Activated CD4-positive, alpha-beta T cell treated with anti-CD3 and anti-CD28 coated beads, Interleukin-2, amount 10 ng/mL, durations not matched to agents 7 days and 5 days (primary cell): ENCODE measurements around the gene C15orf61. TPM values are rescaled to one million over a fixed set of nuclear protein-coding genes. Genes with fewer than 3 reads are reported as not detected.

Source experiments
- CTCF ChIA-PET: fragments of 350-600 bp; sonication (Branson Sonifier 250); formaldehyde crosslinking; loops from one replicate; lab custom pipeline; 2021; ENCODE audit warnings: antibody characterized with exemption; lab: Charles Lee
- POLR2A ChIA-PET: fragments of 350-600 bp; sonication (Branson Sonifier 250); formaldehyde crosslinking; loops from one replicate; lab custom pipeline; 2021; ENCODE audit warnings: antibody characterized with exemption; lab: Charles Lee
- DNase-seq: peaks from one replicate; pipeline ENCODE4 v3.0.0-alpha.2; 2020
- H3K27ac Mint-ChIP-seq: one replicate; pipeline ENCODE4 v1.8.0; 2021; ENCODE audit warnings: mild to moderate bottlenecking, moderate library complexity, mixed read lengths
- H3K27me3 Mint-ChIP-seq: one replicate; pipeline ENCODE4 v1.8.0; 2021; ENCODE audit warnings: mixed read lengths
- H3K36me3 Mint-ChIP-seq: one replicate; pipeline ENCODE4 v1.8.0; 2021; ENCODE audit warnings: low read depth, mixed read lengths
- H3K4me1 Mint-ChIP-seq: one replicate; pipeline ENCODE4 v1.8.0; 2021; ENCODE audit warnings: mixed read lengths
- H3K4me3 Mint-ChIP-seq: one replicate; pipeline ENCODE4 v1.8.0; 2021; ENCODE audit warnings: mild to moderate bottlenecking, moderate library complexity, mixed read lengths
- H3K9me3 Mint-ChIP-seq: one replicate; pipeline ENCODE4 v1.8.0; 2021; ENCODE audit warnings: mixed read lengths
- total RNA-seq, 2 experiments: library from RNA; stranded (reverse); gene quantifications; one replicate each; pipeline ENCODE4 v1.2.3, GENCODE V29; 2021

The C15orf61 gene
- total RNA-seq, 2 experiments from 2014 or later: 4.2 TPM

DNA sequence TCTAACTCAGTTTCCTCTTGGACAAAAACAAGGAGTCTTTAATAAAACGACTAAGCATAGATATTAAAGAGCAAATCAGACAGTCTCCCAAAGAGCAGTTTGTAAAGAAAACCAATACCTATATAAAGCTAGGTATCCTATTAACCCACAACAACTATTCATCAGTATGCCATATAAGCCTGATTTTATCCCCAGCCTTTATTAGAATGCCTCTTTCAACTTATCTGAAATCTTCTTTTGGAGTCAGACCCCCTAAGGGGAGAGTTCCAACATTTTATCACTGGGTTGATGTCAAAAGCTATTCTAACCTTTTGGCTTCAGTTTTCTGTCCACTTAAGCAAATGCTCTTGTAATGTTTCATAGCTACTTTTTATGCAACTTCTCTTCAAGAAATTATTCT is 39.4 kb downstream of the C15orf61 start:
- POLR2A ChIA-PET: no interaction called here
- H3K27me3 Mint-ChIP-seq: no peaks in the 10 kb centered on the region
- H3K36me3 Mint-ChIP-seq: peaks cover 45% of the 10 kb centered on the region
- no peak overlapping the region for H3K27ac Mint-ChIP-seq
- peaks cover 4% of the 10 kb centered on the region for H3K9me3 Mint-ChIP-seq
- DNase-seq: no peak
- no peak overlapping the region for H3K4me3 Mint-ChIP-seq
- peaks cover 16% of the 10 kb centered on the region for H3K4me1 Mint-ChIP-seq
- CTCF ChIA-PET: interaction anchor here (1.0 to 1.3 kb wide), 3 partner anchors 11 to 78 kb away, joined by 3 read pairs; partner anchors contain the start of gene MAP2K5

DNA sequence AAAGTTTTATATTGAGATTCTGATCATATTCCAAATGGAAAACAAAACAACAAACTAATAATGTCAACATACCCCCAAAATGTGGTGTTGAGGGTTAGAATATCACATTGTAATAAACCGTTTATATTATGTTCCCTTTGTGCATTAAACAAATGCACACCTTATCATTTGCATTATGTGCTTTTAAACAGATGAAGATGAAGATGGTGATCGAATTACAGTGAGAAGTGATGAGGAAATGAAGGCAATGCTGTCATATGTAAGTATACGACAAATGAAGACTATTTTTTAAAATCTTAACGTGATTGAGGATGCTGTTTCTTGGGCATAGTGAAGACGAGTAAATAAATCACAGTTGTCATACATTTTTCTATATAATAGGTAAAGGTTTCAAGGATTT is 42.2 kb downstream of the C15orf61 start:
- CTCF ChIA-PET: no interaction called here

DNA sequence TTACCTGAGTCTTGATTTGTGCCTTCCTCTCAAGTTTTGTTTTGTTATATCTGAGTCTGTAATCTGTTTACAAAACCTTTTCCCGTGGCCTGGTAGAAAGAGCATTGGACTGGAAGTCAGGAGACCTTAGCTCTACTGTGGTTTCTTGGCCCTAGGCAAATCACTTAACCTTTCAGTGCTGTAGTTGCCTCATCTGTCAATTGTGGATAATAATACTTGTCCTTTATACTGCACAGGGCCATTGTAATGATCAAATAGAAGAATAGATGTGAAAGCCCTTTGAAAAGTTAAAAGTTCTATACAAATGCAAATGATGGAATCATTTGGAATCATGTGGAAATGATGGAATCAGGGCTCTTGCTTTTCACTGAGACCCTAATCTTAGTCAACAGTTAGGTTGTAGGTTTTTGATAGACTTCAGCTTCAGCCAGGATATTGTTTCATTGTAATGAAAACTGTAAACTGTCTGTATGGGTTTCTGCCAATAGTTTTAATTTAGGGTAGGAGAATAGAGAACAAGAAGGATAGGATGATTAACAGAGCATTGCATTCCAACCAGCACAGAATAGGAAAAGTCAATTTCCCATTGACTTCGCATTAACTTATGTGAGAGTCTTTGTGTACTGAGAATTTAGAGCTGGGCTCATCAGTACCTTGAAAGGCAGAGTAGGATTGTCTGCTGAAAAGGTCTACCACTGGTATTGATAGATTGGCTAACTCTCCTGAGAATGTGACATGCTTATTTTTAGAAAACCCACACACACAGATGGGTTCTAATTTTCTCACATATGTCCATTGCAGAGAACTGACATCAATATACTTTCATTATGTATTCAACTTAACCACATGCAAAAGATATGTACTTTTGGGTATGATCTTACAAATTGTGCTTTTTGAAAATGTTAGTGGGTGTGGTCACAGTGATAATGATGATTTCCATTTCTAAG is 43.4 kb downstream of the C15orf61 start:
- Mint-ChIP-seq H3K36me3 (peaks cover 23% of the 10 kb centered on the region), H3K9me3 (no peaks in the 10 kb centered on the region), H3K4me3 (no peak overlapping the region), H3K4me1 (peaks cover 15% of the 10 kb centered on the region), H3K27me3 (no peaks in the 10 kb centered on the region), H3K27ac (no peak overlapping the region)
- CTCF ChIA-PET: no interaction called here
- DNase-seq: no peak
- POLR2A ChIA-PET: no interaction called here

More for the DNA sequence above, 42.2 kb downstream of the C15orf61 start:
- Mint-ChIP-seq H3K9me3 (peaks cover 4% of the 10 kb centered on the region), H3K27ac (no peak overlapping the region), H3K4me1 (peaks cover 15% of the 10 kb centered on the region), H3K36me3 (peaks cover 31% of the 10 kb centered on the region), H3K4me3 (no peak overlapping the region), H3K27me3 (no peaks in the 10 kb centered on the region)
- DNase-seq: no peak
- POLR2A ChIA-PET: no interaction called here

DNA sequence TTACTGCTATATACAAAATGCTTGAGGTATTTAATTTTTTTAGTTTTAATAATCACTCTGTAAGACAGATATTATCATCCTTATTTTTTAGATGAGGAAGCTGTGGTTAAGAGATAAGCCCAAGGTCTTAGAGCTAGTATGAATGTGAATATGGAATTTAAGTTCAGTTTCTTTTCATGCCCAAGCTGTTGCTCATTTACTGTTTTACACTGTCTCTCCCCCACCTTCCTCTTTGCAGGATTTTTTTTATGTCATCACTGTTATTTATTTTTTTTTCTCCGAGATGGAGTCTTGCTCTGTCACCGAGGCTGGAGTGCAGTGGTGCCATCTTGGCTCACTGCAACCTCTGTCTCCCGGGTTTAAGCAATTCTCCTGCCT is 44.0 kb downstream of the C15orf61 start:
- H3K9me3 Mint-ChIP-seq: no peaks in the 10 kb centered on the region
- peaks cover 18% of the 10 kb centered on the region for H3K36me3 Mint-ChIP-seq
- H3K27ac Mint-ChIP-seq: peak overlapping the region; percentile 68
- no peak for DNase-seq
- H3K27me3 Mint-ChIP-seq: no peaks in the 10 kb centered on the region
- ChIA-PET CTCF (no interaction called here), POLR2A (no interaction called here)
- H3K4me3 Mint-ChIP-seq: no peak overlapping the region
- H3K4me1 Mint-ChIP-seq: peaks cover 15% of the 10 kb centered on the region

DNA sequence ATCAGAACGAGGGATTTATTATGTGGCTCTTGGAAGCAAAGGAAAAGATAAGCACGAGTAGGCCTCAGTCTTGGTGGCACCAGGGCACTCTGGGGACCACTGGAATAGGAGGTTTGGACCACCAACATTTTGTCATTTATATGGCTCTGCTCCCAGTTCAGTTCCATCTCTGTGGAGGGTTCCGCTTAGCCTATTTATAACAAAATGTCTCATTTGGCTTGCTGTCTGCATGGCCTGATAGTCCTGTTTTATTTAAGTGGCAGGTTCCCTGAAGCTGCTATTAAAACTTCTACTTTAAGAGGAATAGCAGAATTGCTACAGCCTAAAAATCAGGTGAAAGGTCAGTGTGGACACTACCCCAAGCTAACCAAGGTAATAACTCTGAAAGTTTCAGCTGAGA is 48.7 kb downstream of the C15orf61 start:
- CTCF ChIA-PET: interaction anchor here (0.6 kb wide), 1 partner anchor 990 kb away, joined by 3 read pairs; no protein-coding TSS in a partner anchor
- Mint-ChIP-seq H3K9me3 (no peaks in the 10 kb centered on the region), H3K27me3 (no peaks in the 10 kb centered on the region), H3K4me3 (no peak overlapping the region), H3K4me1 (peaks cover 7% of the 10 kb centered on the region), H3K36me3 (peaks cover 10% of the 10 kb centered on the region), H3K27ac (no peak overlapping the region)
- DNase-seq: no peak
- POLR2A ChIA-PET: no interaction called here

DNA sequence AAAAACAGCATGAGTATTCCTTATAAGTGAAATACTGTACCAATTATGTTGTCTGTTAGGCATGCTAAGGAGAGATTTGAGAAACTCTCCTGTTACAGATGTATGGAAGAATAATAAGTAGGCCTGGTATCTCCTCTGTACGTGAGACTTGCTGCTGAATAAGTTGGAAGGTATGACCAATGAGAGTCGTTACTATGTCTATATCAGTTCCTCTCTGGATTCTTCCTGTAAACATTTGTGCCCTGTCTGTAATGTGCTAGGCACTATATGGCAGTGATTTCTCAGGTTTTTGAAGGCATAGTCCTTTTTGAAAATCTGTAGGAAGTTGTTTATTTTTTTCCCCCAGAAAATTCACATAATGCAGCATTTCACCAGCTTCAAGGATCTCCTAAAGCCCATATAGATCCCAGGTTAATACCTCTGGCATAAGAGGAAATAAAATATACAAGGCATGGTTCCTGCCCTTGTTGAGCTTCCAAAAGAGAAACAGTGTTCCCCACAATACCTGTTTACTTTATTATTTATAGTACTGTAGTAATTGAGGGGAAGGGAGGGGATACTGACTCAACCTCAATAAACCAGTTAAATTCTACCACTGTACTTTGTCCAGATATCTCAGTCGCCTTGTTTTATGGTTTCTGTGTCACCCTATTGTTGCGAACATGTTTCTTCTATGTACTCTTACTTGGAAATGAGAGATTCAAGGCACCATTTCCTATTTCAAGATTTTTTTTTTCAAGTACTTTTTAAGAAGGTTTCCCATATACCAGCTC is 50.1 kb downstream of the C15orf61 start:
- no peak for DNase-seq
- ChIA-PET CTCF (interaction anchor here (1.3 kb wide), 1 partner anchor 40 kb away, joined by 3 read pairs; no protein-coding TSS in a partner anchor), POLR2A (no interaction called here)
- Mint-ChIP-seq H3K4me3 (no peak overlapping the region), H3K9me3 (no peaks in the 10 kb centered on the region), H3K4me1 (no peaks in the 10 kb centered on the region), H3K27me3 (no peaks in the 10 kb centered on the region), H3K36me3 (peaks cover 3% of the 10 kb centered on the region), H3K27ac (no peak overlapping the region)

DNA sequence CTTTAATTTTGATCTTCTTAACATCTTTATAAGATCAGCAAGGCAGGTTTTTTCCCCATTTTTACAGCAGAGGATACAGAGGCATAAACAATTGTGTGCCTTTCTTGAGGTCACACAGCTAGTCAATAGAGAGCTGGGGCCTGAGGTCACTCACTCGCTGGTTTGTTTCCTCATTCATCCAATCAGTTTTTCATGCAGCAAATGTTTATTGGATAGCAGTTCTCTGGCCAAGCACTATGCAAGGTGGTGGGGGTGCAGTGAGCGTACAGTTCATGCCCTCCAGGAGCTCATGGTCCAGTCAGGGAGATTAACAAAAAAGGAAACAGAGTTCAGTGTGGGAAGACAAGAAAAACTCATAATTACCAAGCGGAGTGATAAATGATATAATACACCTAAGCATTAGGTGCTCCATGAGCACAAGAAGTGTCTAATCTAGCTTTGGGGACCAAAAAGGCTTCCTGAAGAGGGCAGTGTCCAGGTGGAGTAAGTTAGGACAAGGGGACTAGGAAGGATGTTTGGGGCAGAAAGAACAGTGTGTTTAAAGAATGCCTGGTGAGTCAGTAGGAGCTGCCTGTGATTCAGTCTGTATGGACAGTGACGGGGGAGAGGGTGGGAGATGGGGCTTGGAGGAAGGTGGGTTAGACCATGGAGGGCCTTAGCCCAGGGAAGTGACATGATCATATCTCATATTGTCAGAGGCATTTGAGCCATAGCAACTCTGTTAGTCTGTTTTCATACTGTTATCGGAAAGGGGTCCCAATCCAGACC is 50.9 kb downstream of the C15orf61 start:
- Mint-ChIP-seq H3K4me3 (no peak overlapping the region), H3K36me3 (peaks cover 3% of the 10 kb centered on the region), H3K9me3 (no peaks in the 10 kb centered on the region), H3K4me1 (no peaks in the 10 kb centered on the region), H3K27ac (no peak overlapping the region), H3K27me3 (no peaks in the 10 kb centered on the region)
- CTCF ChIA-PET: interaction anchor here (0.7 to 1.3 kb wide), 2 partner anchors 20 to 39 kb away, joined by 3 read pairs; no protein-coding TSS in a partner anchor
- POLR2A ChIA-PET: no interaction called here
- DNase-seq: no peak

DNA sequence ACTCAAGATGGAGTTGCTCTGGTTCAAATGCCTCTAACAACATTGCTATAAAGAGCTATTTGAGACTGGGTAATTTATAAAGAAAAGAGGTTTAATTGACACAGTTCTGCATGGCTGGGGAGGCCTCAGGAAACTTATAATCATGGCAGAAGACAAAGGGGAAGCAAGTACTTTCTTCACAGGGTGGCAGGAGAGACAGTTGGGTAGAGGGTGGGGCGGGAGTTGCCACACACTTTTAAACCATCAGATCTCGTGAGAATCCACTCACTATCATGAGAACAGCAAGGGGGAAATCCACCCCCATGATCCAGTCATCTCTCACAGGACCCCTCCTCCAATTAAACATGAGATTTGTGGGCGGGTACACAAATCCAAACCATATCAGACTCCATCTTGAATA is 52.3 kb downstream of the C15orf61 start:
- no peak overlapping the region for H3K4me3 Mint-ChIP-seq
- CTCF ChIA-PET: interaction anchor here (0.6 to 0.7 kb wide), 2 partner anchors 16 to 565 kb away, joined by 3 read pairs; no protein-coding TSS in a partner anchor
- no peak overlapping the region for H3K27ac Mint-ChIP-seq
- DNase-seq: no peak
- H3K27me3 Mint-ChIP-seq: no peaks in the 10 kb centered on the region
- no peaks in the 10 kb centered on the region for H3K4me1 Mint-ChIP-seq
- POLR2A ChIA-PET: no interaction called here
- H3K9me3 Mint-ChIP-seq: no peaks in the 10 kb centered on the region
- H3K36me3 Mint-ChIP-seq: peaks cover 3% of the 10 kb centered on the region

DNA sequence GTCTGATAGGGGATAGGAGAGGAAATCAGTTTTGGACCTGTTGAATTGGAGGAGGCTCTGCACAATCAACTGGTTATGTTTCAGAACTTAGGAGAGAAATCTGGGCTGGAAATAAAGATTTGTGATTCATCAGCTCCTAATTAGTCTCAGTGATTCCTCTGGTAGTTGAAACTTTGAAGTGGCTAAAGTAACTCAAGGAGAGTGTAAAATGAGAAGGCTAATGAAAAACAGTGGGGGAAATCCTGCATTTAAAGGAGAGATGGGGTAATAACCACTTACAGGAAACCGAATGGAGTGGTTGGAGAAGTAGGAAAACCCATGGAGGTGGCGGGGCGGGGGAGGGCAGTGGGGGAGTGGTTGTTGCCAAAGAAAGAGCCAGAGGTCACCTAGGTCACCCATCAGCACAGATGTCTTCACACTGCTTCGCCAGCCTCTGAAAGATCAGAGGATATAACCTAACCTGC is 54.1 kb downstream of the C15orf61 start:
- H3K9me3 Mint-ChIP-seq: no peaks in the 10 kb centered on the region

DNA sequence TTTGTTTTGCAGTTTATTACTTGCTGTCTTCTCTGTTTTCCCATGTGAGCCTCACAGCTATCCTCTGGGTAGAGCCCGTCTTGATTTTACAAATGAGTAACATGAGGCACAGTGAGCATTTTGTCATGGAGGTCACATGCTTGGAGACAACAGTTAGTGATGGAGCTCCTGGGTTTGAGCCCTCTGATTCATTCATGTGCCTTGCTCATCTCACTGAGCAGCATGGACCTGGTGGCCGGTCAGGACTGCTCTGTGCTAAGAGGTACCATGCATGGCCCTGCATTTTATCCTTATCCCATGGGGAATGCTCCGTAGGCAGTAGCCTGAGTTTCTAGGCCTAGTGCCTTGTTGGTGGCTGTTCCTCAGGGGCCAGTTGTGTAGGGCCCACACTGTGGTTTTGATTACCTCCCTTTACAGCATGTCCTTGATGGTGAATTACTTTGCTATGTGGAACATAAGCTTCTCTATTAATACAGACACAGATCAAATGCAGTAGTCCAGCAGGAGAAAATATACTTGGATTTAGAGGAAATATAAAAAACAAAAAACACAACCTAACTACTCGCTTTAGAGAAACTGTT is 57.2 kb downstream of the C15orf61 start:
- POLR2A ChIA-PET: no interaction called here
- Mint-ChIP-seq H3K36me3 (no peaks in the 10 kb centered on the region), H3K4me1 (no peaks in the 10 kb centered on the region), H3K27me3 (no peaks in the 10 kb centered on the region), H3K4me3 (no peak overlapping the region), H3K27ac (no peak overlapping the region), H3K9me3 (no peaks in the 10 kb centered on the region)
- no peak for DNase-seq
- CTCF ChIA-PET: no interaction called here

More for the DNA sequence above, 54.1 kb downstream of the C15orf61 start:
- no peak overlapping the region for H3K4me3 Mint-ChIP-seq
- H3K36me3 Mint-ChIP-seq: no peaks in the 10 kb centered on the region
- POLR2A ChIA-PET: no interaction called here
- no peaks in the 10 kb centered on the region for H3K27me3 Mint-ChIP-seq
- H3K27ac Mint-ChIP-seq: no peak overlapping the region
- no peaks in the 10 kb centered on the region for H3K4me1 Mint-ChIP-seq
- DNase-seq: no peak
- CTCF ChIA-PET: no interaction called here

DNA sequence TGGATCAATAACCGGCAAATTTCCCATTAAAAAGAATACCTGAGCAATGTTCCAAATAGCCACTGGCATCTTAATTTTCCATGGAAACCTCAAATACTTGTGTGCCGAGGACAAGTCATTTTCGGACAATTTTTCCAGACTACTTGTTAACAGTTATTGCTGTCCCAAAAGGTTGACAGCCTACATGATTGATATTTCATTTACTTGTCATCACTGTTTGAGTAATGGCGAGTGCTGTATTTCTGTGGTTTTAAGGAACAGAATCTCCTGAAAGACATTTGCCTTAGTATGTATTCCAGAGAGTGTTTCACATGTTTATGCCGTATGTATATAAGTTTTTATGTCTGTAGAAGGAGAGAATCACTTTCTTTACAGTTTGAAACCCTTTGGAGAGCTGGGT is 58.2 kb downstream of the C15orf61 start:
- Mint-ChIP-seq H3K27me3 (no peaks in the 10 kb centered on the region), H3K4me1 (no peaks in the 10 kb centered on the region), H3K4me3 (no peak overlapping the region), H3K9me3 (no peaks in the 10 kb centered on the region), H3K36me3 (no peaks in the 10 kb centered on the region), H3K27ac (no peak overlapping the region)
- no peak for DNase-seq
- ChIA-PET POLR2A (no interaction called here), CTCF (no interaction called here)
